Glomerular visceral epithelial cell (primary cell): ENCODE results near the gene ANKRD26.

Experiments used
- DNase-seq: peaks from one replicate; pipeline ENCODE4 v3.0.0-alpha.2; 2016; ENCODE audit errors: extremely low spot score

ANKRD26 gene

DNA sequence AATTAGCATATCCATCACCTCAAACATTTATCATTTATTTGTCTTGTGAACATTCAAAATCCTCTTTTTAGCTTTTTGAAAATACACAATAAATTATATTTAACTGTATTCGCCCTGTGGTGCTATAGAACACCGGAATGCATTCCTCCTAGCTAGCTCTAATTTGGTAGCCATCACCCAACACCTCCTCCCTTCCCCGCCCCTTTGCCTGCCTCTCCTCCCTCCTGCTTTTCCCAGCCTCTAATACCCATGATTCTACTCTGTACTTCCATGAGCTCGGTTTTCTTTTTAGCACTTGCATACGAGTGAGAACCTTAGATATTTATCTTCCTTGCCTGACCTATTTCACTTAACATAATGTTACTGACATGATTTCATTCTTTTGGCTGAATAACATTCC, 80.1 kb downstream of the ANKRD26 start:
- no peak for DNase-seq

DNA sequence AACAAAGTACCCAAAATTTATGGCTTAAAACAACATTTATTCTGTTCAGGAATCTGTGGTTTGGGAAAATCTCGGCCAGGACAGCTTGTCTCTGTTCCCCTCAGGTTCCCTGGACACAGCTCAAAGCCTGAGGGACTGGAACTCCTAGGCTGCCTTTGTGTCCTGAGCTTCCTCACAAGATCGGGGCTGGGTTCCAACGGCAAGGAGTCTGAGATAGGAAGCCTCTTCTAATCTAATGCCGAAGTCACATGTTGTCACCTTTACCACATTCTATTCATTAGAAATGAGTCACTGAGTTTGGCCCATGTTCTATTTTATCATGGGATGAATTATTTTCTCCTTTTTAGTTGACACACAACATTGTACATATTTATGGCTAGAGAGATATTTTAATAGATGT, 80.5 kb downstream of the ANKRD26 start:
- DNase-seq = no peak

DNA sequence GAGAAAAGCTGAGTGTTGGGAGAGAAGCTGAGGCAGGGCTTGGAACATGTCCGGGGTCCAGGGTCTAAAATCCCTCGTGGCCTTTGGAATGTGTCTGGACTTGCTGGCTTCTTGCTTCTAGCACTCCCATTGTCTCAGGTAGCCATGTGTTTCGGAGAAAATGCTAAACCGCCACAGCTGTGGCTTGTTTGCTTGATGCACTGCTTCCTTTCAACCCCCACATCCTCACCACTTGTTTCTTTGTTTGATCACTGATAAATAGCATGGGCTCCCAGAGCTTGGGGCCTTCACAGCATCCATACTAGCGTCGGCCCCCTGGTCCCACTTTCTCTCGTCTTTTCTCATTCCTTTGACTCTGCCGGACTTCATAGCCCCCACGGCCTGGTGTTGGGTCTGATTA, 102.7 kb downstream of the ANKRD26 start:
- DNase-seq = no peak

- no peak for DNase-seq
Measured at GRCh38 chr10:26994743-26995142, 105.6 kb downstream of the ANKRD26 start.

- DNase-seq = no peak
Measured at GRCh38 chr10:26987851-26988250, 112.4 kb downstream of the ANKRD26 start.

GRCh38 chr10:26983156-26983555, 117.1 kb downstream of the ANKRD26 start:
- no peak for DNase-seq

- no peak for DNase-seq
Measured at GRCh38 chr10:26982058-26982457, 118.2 kb downstream of the ANKRD26 start.

DNA sequence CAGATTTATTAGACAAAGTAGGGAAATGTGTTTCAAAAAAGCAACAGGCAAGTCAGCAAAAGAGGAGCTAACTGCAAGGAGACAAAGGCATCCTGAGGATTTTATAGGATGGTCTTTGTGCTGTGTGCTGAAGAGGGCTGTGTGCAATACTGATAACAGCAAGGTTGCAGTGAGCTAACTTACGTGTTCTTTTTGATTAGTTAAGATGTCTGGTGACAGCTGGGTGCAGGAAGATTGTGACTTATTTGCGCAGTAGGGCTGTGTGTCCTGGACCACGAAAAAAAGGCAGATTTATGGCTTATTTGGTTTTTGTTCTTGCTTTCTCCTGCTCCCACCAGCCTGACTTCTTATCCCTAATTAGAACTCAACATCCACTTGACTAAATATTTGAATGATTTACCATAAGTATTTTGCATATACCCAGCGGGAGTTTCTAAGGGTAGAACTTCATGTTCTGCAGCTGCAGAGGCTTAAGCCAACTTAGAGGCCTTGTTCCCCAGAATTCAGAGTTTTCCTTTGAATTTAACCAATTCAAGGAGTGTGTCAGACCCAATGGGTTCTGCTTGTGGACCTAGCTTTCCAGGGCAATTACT, 119.0 kb downstream of the ANKRD26 start:
- no peak for DNase-seq

DNA sequence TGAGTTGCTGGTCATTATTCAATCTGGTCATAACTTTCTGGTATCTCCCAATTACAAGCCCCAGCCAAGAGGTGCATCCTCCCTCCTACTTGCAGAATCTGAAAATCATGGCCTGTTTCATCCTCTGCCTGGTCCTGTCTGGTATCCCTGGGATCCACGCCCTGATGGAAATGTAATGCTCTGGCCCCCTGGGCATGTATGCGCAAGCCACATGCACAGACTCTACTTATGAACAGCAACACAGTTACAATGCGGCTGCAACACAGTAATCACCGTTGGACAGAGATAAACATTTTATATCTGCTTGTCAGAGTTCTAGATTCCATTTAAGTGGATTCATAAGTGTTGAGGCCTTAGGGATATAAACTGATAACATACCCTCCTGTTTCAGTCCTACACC, 121.8 kb downstream of the ANKRD26 start:
- DNase-seq = no peak

GRCh38 chr10:26977635-26978034, 122.7 kb downstream of the ANKRD26 start:
- DNase-seq = no peak

DNA sequence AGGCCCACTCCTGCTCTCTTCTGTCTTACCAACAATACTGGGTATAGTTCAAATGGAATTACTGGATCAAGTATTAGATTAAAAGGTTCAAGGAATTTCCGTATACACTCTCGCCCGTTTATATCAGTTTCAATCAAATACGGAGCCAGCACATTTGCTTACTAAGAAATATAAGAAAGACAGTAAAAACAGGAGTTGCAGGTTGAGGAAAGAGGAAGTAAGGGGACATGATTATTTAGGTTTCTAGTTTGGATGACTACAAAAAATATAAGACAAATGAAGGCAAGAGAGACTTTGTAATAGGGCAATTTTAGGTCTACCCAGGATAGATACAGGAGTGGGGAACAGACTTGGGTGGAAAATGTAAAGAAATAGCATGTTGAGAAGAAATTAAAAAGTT, 129.6 kb downstream of the ANKRD26 start:
- DNase-seq = no peak

- DNase-seq = no peak
Measured at GRCh38 chr10:26969145-26969926, 131.0 kb downstream of the ANKRD26 start.

DNA sequence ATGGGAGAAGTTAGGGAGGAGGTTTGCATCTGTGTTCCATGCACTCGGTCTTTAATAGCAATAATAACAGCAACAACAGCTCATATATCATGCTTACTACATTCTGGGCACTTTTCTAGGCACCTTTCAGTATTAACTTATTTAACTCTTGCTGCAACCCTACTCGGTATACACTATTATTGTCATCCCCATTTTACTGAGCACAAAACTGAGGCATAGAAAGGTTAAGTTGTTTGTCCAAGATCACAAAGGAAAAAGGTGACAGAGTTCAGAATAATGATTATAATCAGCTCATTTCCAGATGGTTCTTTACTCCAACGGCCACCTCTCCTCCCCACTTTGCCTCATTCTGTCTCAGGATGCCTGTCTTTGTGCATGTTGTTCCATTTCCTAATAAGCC, 137.5 kb downstream of the ANKRD26 start:
- no peak for DNase-seq

- no peak for DNase-seq
Measured at GRCh38 chr10:26960308-26960707, 140.0 kb downstream of the ANKRD26 start.

- DNase-seq = peak; percentile 6
Measured at GRCh38 chr10:26959841-26960240, 140.5 kb downstream of the ANKRD26 start.
